ENCODE results near the gene CHI3L2. TPM values are rescaled to one million over a fixed set of nuclear protein-coding genes. Genes with fewer than 3 reads are reported as not detected.

The CHI3L2 gene
- total and polyA plus RNA-seq, 2 donors (not counting 1 experiment from before 2014, with no cell fraction given), result 9.2 to 31.5 TPM

DNA sequence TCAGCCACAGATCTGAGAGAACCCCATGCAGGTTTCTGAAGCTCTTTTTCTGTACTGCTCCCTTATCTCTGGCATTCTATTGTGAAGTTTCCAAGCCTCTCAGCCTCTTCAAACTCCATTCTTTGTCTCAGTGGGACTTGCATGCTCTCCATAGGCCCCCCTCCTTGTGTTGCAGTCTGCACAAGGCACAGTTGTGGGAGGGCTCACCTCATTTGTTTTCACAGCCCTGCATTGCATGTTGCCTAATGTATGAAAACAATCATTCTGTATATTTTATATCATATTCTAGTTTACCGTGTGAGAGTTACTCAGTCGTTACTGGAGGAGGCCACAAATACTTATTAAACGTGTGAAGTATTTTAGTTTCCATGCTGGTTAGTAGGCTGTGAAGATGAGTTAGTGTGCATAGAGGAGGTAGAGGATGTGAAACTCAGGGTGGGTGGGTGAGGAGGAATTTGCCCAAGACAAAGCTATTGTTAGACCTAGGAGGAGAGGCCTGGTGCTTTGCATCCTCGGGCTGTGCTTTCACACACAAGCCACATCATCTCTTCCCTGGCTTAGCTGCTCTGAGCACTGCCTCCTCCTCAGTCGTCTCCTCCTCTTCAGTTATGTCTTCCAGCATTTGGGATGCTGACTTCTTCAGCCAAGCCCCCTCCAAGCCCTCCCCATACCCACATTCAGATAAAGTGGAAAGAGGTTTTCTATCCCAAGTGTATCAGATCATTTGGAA lies 7.8 kb upstream of the CHI3L2 start:
- H2AFZ ChIP-seq (ENCODE audit: insufficient read depth, low read depth, low read length, poor library complexity, severe bottlenecking), result no peak overlapping the region
- peaks cover 89% of the 10 kb centered on the region in 2 donors for H3K4me1 ChIP-seq (ENCODE audit: control insufficient read depth in 2 of 2, insufficient read depth in 2 of 2, low read length in 2 of 2)
- peak overlapping the region in 3 of 5 experiments; percentile 18 to 25 (median 24) for H3K4me3 ChIP-seq (ENCODE audit: control extremely low read depth in 1 of 5, extremely low read depth in 1 of 5, insufficient read depth in 1 of 5, low read depth in 2 of 5, low read length in 4 of 5)
- H3K27me3 Mint-ChIP-seq, result no peaks in the 10 kb centered on the region
- DNase-seq (peak; percentile 85), ATAC-seq (ENCODE audit: low read depth) (peak; percentile 57)
- H3K27ac Mint-ChIP-seq, result peak overlapping the region; percentile 91
- POLR2A ChIA-PET, result interaction anchor here (0.7 to 8.3 kb wide), 5 partner anchors 18 to 288 kb away, joined by 3 to 138 read pairs (median 3); partner anchors contain the start of gene DENND2D
- H3K9ac ChIP-seq (ENCODE audit: low read length), result peak overlapping the region; percentile 27
- intact Hi-C loops (cut with micrococcal nuclease), result loop anchor here (2.0 to 10.0 kb wide), 10 partner anchors 32 to 547 kb away; partner anchors contain the start of genes CD53, KCNA3 and LRIF1
- CTCF ChIA-PET, result interaction anchor here (1.1 to 10.9 kb wide), 18 partner anchors 12 to 288 kb away, joined by 3 to 205 read pairs (median 6); partner anchors contain the start of genes CEPT1, DENND2D and DRAM2
- no peaks in the 10 kb centered on the region for H3K27me3 ChIP-seq (replicated peaks in 1 of 4; ENCODE audit: control extremely low read depth in 1 of 4, control insufficient read depth in 3 of 4, insufficient read depth in 4 of 4, low read length in 3 of 4)
- H3K4me2 ChIP-seq (replicated peaks; ENCODE audit: low read depth, low read length, poor library complexity, severe bottlenecking), result peak overlapping the region; percentile 58
- no peaks in the 10 kb centered on the region for H4K20me1 ChIP-seq (ENCODE audit: control insufficient read depth, insufficient read depth, low read length, poor library complexity, severe bottlenecking)
- TF ChIP-seq EZH2 (IDR thresholded peaks at IDR 0.05; ENCODE audit: borderline replicate concordance, insufficient read depth, low read depth, low read length, poor library complexity, severe bottlenecking), result no peak
- WGBS (ENCODE audit: insufficient coverage), result 0% methylated on average over 1 of the region's 5 CpGs
- peak overlapping the region; percentile 82 for H3K4me3 Mint-ChIP-seq
- H3K4me1 Mint-ChIP-seq, result peaks cover 88% of the 10 kb centered on the region
- H3K36me3 ChIP-seq (replicated peaks in 1 of 2; ENCODE audit: control extremely low read depth in 1 of 2, control insufficient read depth in 1 of 2, extremely low read depth in 1 of 2, insufficient read depth in 2 of 2, low read length in 1 of 2), result no peaks in the 10 kb centered on the region
- no peaks in the 10 kb centered on the region for H3K79me2 ChIP-seq (ENCODE audit: control insufficient read depth, insufficient read depth, low read length)
- peak overlapping the region; percentile 68 to 92 for H3K27ac ChIP-seq (ENCODE audit: low read length in 2 of 2)
- no peaks in the 10 kb centered on the region for H3K9me3 Mint-ChIP-seq (ENCODE audit: insufficient read depth)
- no peaks in the 10 kb centered on the region for H3K9me3 ChIP-seq (ENCODE audit: control extremely low read depth in 1 of 3, control insufficient read depth in 2 of 3, insufficient read depth in 1 of 3, low read length in 2 of 3)

DNA sequence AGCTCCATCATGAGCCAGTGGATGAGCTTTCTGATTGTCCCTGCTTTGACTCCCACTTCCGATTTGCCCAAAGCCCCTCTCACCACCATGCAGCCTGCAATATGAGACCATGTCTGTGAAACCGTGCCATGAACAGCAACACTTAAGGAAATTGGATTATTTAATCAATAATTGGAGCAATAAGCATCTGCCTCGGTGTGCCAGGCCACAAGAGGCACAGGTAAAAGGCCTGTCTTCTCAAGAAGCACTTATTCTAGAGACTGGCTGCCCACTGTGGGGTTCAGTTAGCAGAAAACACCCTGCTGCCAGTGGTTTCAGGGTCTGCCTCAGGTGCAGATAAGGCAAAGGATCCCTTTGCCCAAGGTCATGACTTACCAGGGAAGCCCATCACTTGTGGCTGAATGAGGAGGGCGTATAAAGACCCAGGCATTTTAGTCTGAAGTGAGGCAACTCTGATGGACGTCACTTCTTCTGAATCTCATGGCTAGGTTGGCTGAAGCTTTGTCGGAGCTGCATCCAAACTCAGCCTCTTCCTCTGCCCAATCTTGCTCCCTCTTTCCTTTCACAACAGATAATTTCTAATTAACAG lies 7.1 kb upstream of the CHI3L2 start:
- peak overlapping the region; percentile 27 for H3K9ac ChIP-seq (ENCODE audit: low read length)
- H3K27ac Mint-ChIP-seq, result peak overlapping the region; percentile 91
- no peak for DNase-seq

More for the DNA sequence above, 7.1 kb upstream of the CHI3L2 start:
- intact Hi-C loops (cut with micrococcal nuclease), result loop anchor here (2.0 to 10.0 kb wide), 7 partner anchors 33 to 544 kb away; partner anchors contain the start of gene LRIF1
- TF ChIP-seq EZH2 (IDR thresholded peaks at IDR 0.05; ENCODE audit: borderline replicate concordance, insufficient read depth, low read depth, low read length, poor library complexity, severe bottlenecking), result no peak
- TF ChIP-seq, protein P1, sequence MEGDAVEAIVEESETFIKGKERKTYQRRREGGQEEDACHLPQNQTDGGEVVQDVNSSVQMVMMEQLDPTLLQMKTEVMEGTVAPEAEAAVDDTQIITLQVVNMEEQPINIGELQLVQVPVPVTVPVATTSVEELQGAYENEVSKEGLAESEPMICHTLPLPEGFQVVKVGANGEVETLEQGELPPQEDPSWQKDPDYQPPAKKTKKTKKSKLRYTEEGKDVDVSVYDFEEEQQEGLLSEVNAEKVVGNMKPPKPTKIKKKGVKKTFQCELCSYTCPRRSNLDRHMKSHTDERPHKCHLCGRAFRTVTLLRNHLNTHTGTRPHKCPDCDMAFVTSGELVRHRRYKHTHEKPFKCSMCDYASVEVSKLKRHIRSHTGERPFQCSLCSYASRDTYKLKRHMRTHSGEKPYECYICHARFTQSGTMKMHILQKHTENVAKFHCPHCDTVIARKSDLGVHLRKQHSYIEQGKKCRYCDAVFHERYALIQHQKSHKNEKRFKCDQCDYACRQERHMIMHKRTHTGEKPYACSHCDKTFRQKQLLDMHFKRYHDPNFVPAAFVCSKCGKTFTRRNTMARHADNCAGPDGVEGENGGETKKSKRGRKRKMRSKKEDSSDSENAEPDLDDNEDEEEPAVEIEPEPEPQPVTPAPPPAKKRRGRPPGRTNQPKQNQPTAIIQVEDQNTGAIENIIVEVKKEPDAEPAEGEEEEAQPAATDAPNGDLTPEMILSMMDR (IDR thresholded peaks at IDR 0.05), result no peak
- H3K27me3 Mint-ChIP-seq, result no peaks in the 10 kb centered on the region
- H3K4me3 Mint-ChIP-seq, result peak overlapping the region; percentile 82
- H3K27ac ChIP-seq (ENCODE audit: low read length in 2 of 2), result peak overlapping the region; percentile 68 to 92
- H3K9me3 Mint-ChIP-seq (ENCODE audit: insufficient read depth), result no peaks in the 10 kb centered on the region
- CTCF ChIA-PET, result interaction anchor here (0.6 to 10.9 kb wide), 25 partner anchors 12 to 287 kb away, joined by 3 to 205 read pairs (median 5); partner anchors contain the start of genes CEPT1, DENND2D and DRAM2
- H3K36me3 ChIP-seq (replicated peaks in 1 of 2; ENCODE audit: control extremely low read depth in 1 of 2, control insufficient read depth in 1 of 2, extremely low read depth in 1 of 2, insufficient read depth in 2 of 2, low read length in 1 of 2), result no peaks in the 10 kb centered on the region
- no peak for ATAC-seq (ENCODE audit: low read depth)
- no peak overlapping the region for H2AFZ ChIP-seq (ENCODE audit: insufficient read depth, low read depth, low read length, poor library complexity, severe bottlenecking)
- peak overlapping the region; percentile 58 for H3K4me2 ChIP-seq (replicated peaks; ENCODE audit: low read depth, low read length, poor library complexity, severe bottlenecking)
- H3K9me3 ChIP-seq (ENCODE audit: control extremely low read depth in 1 of 3, control insufficient read depth in 2 of 3, insufficient read depth in 1 of 3, low read length in 2 of 3), result no peaks in the 10 kb centered on the region
- peak overlapping the region in 3 of 5 experiments; percentile 18 to 25 (median 24) for H3K4me3 ChIP-seq (ENCODE audit: control extremely low read depth in 1 of 5, extremely low read depth in 1 of 5, insufficient read depth in 1 of 5, low read depth in 2 of 5, low read length in 4 of 5)
- no peaks in the 10 kb centered on the region for H4K20me1 ChIP-seq (ENCODE audit: control insufficient read depth, insufficient read depth, low read length, poor library complexity, severe bottlenecking)
- no peaks in the 10 kb centered on the region for H3K79me2 ChIP-seq (ENCODE audit: control insufficient read depth, insufficient read depth, low read length)
- POLR2A ChIA-PET, result interaction anchor here (0.6 to 8.3 kb wide), 6 partner anchors 19 to 399 kb away, joined by 3 to 138 read pairs (median 5); partner anchors contain the start of gene DENND2D
- H3K4me1 ChIP-seq (ENCODE audit: control insufficient read depth in 2 of 2, insufficient read depth in 2 of 2, low read length in 2 of 2), result peaks cover 87% of the 10 kb centered on the region in 2 donors
- H3K4me1 Mint-ChIP-seq, result peaks cover 86% of the 10 kb centered on the region
- 92% methylated on average over 3 of the region's 6 CpGs for WGBS (ENCODE audit: insufficient coverage)
- H3K27me3 ChIP-seq (replicated peaks in 1 of 4; ENCODE audit: control extremely low read depth in 1 of 4, control insufficient read depth in 3 of 4, insufficient read depth in 4 of 4, low read length in 3 of 4), result no peaks in the 10 kb centered on the region

All from B cell (primary cell).